Erythroblast (primary cell): ENCODE results near the gene ZMYND8.

ENCODE experiments used
- GATA1 ChIP-seq: IDR thresholded peaks from 2 replicates; pipeline ENCODE4 v1.6.1; 2011; ENCODE audit warnings: low read depth, mild to moderate bottlenecking, control low read depth, low read length, moderate library complexity
- POLR2A ChIP-seq: IDR thresholded peaks from 2 replicates; pipeline ENCODE4 v1.6.1; 2011; ENCODE audit warnings: mild to moderate bottlenecking, low read length

DNA sequence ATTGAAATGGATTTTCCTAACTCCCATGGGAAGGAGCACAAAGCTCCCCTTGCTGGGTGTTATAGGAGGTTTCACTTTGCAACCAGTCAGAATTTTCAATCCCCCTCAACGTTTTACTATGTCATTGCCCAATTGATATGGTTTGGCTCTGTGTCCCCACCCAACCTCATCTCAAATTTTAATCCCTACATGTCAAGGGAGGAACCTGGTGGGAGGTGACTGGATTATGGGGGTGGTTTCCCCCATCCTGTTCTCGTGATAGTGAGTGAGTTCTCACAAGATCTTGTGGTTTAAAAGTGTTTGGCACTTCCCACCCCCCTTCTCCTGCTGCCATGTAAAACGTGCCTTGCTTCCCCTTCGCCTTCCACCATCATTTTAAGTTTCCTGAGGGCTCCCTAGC lies 62.9 kb downstream of the ZMYND8 start:
- no peak for TF ChIP-seq POLR2A
- TF ChIP-seq GATA1: no peak
